ENCODE results near the gene LIMCH1.

The LIMCH1 gene

DNA sequence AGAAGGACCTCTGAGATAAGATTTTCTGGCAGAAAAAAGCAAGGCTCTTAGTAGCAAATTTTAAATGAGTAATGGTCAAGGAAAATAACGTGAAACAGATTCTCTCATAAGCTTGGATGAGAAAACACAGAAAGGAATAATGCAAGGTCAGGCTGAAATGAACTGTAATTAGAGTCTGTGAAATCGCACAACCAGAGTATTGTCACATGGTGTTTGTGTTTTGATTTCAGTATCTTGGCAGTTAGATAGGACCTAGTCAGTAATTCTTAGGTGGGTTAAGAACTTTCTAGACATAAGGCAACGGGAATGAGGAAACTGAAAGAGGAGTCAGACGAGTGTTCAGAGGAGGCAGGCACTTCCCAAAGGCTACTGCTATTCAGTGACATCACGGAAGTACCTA lies 34.6 kb downstream of the LIMCH1 start:
- no peak for DNase-seq

DNA sequence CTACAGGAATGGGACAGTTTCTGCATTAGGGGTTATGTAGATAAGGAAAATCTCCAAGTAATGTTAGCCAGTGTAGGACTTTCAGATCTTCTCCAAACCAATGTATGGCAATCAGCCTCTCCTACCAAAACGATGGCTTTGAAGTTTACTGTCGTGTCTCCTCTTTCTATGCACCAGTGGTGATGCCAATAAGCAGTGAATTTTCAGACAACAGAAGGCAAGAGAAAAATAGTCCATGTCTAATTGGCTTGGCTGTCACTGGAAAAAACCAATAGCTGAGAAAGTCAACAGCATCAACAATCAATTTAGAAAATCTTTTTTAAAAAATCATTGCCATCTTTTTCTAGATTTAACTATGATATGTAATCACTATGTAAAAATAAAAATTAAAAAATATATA lies 35.0 kb downstream of the LIMCH1 start:
- DNase-seq: no peak

DNA sequence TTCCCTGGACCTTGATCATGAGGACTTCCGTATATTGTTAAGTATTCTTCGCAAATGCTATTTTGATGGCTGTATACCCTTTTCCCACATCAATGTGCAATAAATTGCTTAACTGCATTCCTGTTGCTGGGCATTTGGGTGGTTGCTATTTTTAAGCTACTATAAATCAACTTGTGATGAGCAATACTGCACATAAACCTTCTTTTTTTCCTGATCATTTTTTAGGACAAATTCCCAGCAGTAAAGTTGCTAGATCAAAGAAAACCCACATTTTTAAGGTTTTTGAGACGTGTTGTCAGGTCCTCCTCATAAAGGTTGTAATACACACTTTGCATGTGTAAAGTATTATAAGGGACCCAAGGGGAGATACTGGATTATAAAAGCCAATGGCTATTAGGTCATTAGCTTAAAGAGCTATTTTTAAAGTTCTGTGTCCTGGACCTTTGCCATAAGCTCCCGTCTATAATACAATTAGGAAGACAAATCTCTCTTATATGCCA lies 35.6 kb downstream of the LIMCH1 start:
- DNase-seq: no peak

DNA sequence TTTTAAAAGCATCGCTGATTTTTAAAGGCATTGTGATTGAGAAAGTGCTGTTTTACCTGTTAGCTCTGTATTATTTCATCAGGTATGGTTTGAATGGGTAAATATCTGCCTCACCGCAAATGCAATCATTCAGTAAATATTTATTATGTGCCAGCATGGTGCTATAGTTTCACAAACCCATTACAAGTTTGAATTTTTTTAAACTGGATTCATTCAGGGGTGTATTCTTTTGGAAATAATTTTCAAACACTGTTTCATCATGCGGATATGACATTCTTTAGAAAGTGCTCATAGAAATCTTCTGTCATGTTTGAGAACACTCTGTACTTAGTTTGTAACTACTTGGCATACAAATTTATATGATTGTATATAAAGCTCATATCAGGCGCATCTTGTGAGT lies 37.2 kb downstream of the LIMCH1 start:
- no peak for DNase-seq

DNA sequence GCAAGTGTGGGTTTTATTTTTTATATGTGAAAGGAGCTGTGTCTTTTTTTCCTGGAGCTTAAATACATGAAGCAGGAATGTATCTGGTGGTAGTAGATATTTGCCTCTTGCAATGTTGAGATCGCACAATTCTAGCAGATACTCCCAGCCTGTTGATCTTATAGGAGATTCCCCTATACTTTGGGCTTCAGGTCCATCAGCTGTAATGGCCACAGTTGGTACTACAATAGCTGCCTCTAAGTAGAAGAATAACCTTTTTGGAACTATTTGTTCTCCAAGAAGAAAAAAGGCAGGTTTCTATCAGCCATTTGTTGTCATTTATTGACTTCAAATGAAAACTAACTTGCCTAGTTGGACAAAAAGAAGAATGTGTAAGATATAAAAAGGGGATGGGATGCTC lies 37.7 kb downstream of the LIMCH1 start:
- no peak for DNase-seq

DNA sequence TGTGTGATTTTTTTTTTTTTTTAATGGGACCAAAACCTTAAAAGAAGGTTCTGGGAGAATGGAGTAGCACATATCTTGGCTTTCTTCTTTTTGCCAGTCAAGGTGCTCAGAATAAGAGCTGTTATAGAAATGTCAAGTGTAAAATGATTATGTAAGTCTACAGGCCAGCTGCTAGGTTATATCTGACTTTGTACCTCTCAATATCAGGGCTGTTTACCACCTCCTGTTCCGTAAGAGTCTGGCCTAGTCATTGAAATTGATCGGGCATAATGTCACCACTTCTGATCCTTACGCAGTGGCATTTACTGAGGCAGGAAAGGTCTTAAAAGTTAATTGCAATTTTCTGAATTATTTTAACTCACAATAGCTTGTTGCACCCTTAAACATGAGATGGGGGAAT lies 41.1 kb downstream of the LIMCH1 start:
- DNase-seq: no peak

DNA sequence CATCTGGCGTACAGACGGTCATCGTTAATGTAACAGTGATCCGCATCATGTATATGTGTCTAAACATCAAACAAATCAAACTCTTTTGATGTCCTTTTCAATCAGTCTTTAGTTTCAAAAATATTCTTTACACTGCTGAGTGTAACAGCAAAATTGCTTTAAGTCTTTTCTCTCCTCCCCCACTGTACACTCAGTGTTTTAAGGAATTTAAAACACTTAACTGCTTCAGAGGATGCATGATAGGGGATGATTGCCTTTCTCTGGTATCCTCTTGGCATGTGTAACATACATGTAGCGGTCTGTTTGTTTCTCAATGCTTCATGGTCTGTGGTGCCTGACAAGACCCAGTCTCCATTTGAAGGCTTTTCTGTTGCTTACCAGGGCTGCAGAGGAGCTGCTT lies 41.6 kb downstream of the LIMCH1 start:
- DNase-seq: no peak

DNA sequence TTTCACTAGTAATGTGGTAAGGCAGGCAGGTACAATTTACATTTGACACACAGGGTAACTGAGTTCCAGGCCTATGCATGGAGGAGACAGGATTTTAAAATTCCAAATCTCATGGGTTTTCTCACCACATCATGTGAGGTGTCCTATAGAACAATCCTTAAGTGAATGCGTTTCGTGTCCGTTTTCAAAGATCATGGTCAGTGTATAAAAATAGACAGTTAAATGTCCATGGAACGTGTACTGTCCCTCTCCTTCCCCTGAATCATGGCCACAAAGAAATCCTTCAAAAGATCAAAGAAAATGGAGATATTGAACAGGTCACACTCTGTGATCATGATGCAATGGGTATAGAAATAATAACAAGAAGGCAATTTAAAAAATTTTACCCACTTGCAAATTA lies 42.0 kb downstream of the LIMCH1 start:
- no peak for DNase-seq

DNA sequence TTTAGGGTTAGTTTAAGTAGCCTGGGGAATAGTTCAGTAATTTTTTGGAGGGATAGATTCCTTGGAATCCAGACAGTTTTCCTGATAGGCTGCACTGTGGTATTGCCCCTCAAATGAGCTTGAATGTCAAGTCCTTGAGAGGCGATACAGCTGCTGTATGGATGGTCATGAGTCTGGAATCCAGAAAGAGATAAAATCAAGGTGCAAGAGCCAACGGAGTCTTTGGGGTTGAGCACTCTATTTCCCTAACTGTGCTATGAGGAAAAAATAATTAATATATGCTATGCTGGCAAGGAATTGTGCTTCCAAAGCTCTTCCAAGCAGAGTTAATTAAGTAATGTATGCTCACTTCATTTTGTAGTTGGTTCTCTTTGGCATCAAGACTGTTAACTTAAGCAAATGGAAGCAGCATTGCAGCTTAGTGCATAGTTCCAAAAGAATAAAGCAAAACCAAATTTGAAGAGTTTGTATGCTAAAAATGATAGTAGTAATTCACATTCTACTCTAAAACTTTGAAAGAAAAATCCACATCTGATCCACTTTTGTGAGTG lies 48.8 kb downstream of the LIMCH1 start:
- DNase-seq: no peak

DNA sequence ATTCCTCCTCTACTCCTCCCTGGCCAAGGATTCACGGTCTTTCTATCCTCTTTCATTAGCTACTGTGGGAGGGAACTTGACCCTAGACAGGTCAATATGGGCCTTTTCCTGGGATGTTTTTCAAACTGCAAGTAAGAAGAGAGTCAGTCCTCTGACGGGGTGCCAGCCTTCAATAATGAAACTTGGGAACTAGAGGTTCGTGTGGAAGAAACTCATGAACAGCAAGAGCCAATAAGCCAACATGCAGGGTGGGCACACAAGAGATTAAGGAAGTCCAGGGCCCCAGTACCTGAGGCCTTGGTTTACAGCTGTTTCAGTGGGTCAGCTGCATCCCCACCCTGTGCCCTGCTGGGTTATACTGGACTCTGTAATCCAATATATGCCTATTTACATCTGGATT lies 49.3 kb downstream of the LIMCH1 start:
- no peak for DNase-seq

DNA sequence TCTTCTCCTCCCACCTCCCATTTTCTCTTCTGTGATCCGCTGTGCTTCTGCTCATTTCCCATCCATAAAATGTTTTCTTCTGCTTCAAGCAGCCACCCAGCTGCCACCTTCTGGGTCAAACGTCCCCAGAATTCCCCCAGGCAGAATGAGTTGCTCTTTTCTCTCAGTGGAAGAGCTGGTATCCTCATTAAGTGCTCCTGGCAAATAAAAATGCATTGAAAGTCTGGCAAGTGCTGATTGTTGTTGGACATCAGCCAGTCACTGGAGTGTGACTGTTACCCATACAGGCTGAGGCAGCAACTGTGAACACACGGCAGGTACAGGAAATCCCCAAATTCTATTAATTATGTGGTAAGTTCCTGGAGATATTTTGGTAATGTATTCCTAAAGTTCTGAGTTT lies 52.6 kb downstream of the LIMCH1 start:
- DNase-seq: peak; percentile 11

DNA sequence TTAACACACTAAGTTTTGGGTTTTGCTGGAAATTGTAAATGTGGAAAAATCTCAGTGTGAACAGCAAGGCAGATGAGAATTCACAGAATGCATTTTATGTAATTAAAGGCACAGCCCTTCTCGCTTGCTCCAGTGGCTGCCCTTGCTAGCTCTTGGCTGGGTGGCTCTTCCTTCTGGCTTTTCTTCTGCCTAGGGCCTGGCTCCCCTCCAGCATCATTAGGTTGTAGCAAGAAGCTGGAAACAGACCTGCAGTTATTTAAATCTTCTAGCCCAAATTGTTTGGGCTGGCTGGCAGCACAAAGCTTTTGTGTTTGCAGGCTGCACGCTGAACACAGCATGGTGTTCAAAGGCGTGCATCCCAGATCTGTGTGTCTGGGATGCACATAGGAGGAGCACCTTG lies 56.5 kb downstream of the LIMCH1 start:
- DNase-seq: no peak

DNA sequence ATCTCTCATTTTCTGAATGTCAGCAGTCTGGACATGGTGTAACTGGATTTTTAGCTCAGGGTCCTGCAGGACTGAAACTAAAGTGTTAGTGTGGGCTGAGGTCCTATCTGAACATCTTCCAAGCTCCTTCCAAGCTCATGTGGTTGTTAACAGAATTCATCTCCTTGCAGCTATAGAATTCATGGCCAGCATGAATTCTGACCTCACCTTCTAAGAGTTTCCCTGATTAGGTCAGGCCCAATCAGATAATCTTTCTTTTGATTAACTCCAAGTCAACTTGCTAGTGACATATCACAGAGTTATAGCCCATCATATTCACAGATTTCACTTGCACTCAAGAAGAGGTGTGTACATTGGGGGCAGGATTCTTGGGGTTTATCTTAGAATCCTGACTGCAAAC lies 59.5 kb downstream of the LIMCH1 start:
- no peak for DNase-seq

DNA sequence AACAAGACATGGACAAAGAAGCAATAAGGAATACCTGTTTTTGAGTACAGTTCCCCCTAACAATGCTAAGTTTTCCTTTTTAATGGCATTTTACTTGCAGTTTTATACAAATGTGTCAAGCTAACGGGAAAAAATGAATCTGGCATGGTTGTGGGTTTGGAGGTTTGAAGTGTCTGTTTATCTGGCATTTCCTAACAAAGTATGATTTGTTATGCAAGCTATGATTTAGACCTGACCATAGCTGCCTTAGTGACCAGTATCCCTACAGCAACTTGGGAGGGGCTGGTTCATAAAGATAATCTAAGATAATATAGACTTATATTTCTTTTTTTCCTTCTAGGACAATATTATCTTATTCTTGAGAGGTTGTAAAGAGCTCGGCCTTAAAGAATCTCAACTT lies 60.6 kb downstream of the LIMCH1 start:
- DNase-seq: no peak

DNA sequence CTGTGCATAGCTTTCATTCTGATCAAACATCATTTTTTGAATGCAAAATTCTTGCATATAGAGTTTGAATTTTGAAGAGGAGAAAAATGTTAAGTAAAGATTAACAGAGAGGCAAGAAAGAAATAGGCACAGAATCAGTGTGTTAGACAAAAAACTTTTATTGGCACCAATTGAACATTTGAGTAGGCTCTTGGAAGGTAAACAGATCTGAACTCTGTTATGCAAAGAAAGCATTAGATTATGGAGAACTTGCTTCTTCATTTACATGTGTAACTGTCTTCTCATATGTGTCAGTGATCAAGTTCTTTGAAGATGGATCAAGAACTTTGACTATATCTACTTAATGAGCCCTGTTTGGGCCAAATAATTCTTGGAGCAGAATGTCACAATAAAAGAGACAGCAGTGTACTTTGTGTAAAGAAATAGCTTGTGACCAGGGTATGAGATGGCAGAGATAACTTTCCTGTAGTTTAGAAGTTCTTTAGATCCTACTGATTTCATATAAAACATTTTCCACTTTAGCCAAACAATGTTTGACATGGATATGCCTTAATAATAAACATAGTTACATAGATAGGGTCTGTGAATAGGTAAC lies 61.3 kb downstream of the LIMCH1 start:
- no peak for DNase-seq

DNA sequence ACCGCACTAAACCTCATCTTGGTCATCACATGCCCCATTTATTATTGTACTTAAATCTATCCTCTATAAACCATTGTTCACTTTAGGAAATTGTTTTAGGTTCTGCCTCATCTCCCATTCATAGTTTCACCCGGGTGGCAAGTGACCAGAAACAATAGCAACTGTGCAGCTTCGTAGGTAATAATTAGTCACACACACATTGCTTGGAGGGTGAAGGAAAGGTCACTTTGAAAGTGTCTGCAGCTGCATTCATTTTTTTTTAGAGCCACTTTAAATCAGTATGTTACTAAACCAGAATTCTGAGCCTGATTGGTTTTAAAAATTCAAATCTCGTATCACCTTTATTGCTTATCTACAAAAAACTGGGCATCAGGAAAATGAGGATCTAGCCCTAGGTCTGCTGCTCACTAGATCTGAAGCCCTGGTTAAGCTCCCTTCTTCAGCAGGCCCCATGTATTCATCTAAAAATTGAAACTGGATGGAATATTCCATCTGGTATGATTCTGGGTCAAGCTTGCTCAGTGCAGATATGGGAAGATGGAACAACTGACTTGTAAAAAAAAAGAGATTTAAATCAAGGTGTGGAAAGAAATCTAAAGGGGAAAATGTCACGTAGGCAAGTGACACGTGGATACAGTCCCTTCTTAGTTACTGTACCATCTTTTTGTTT lies 62.4 kb downstream of the LIMCH1 start:
- no peak for DNase-seq

DNA sequence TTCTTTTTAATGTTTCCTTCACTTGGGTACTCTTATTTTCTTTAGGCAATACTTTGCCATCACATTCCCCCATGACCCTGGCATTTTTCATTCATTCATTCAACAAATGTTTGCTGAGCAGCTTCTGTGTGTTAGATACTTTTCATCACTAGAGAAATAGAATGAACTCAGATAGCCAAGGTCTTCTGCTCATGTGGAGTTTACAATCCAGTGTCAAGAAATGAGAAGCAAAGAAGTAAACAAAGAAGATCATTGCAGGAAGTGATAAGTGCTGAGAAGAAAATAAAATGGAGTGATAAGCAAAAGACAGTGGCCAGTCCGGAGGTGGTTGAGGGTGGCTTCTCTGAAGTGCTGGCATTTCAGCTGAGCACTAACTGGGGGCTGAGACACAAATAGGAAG lies 63.1 kb downstream of the LIMCH1 start:
- no peak for DNase-seq

DNA sequence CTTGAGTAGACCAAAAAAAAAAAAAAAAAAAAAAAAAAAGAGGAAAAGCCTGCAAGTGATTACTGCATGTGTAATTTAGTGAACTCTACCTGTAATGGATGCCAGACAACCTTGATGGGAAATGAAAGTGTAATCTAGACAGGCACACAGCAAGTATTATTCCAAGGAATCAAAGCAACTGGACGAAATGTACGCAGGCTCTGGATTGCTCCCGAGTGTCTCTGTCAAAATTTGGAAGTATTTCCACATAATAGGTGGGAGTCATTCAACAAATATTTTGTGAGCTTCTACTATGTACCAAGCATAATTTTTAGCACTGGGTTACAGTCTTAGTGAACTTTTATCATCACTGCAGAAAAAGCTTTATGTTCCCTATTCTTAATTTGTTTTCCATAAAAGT lies 64.2 kb downstream of the LIMCH1 start:
- DNase-seq: no peak

DNA sequence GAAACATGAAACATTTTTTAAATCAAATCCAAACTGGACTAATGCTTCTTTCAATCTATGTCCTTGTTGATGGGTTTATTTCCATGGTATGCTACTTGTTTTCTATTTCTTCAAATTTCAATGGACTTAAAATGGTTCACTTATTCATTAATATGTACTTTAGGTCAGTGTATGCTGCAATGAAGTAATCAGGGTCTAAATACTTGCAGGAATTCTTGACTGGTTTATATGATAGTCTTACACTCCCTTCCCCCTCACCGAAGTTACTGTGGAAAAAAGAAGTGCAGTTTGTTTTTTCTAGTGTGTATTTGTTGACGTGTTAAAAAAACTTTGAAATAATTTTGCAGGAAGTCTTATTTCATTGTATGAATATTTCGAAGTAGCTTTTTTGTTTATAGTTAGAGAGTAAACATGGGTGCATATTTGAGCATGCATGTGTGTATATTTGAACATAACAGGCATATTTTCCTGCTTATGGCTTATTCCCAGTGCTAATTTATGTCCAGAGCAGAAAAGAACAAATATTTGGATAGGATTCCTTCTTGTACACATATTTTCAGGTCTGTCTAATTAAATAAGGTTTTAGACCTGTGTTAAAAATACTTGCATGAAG lies 65.0 kb downstream of the LIMCH1 start:
- no peak for DNase-seq

DNA sequence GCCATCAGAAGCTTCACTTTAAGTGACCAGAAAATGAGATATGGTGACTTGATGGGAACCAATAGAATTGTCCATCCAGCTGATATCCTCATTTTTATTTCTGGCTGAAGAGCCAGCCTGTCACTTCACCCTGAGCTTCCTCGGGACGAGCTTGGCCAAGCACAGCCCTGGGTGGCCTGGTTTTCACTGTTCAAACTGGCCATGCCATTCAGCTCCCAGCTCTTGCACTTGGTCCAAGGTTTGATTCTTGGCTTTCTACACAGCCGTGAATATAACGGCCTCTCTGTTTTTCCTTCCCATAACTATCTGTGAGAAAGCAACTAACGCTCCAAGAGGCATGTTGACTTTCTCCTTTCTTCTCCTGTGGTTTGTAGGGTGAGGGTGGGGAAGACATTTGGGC lies 71.9 kb downstream of the LIMCH1 start:
- DNase-seq: no peak

DNA sequence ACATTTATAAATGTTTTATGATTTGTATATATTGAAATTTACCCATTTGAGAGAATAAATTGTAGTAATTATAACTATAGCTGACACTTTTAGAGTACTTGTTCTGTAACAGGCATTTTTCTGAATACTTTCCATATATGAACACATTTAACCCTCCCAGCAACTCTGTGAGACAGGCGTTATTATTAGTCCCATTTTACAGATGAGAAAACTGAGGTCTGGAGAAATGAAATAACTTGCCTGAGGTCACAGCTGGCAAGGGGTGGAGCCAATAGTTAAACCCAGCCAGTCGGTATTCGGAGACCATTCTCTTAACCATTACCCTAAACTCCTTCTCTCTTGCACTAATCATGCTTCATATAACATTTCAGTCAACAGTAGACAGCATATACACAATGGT lies 72.5 kb downstream of the LIMCH1 start:
- no peak for DNase-seq

DNA sequence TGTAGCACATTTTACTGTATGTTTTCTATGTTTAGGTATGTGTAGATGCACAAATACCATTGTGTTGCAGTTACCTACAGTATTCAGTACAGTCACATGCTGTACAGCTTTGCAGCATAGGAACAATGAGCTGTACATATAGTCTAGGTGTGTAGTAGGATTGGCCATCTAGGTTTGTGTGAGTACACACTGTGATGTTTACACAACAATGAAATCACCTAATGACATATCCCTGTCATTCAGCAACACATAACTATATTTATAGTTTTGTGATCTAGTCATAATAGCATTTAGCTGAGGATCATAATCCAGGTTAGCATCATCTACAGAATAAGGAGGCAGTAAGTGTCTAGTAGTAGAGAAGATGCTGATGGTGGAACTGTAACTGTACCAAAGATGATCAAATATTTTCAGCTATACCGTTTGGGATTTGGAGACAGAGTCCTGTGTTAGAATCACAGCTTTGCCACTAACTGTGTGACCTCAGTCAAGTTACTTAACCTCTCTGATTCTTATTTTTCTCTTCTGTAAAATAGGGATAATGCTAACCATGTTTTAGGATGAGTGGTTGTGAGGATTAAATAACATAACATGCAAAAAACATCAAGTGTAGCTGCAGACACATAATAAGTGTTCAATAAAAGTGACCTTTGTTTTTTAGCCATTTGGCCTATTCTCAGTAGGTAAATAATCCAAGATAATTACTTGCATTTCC lies 73.3 kb downstream of the LIMCH1 start:
- no peak for DNase-seq

All from NCI-H2171 (cell line).